Measurements from ENCODE around the gene CDH23. TPM values are rescaled to one million over a fixed set of nuclear protein-coding genes. Genes with fewer than 3 reads are reported as not detected.

The CDH23 gene
- total and polyA plus RNA-seq, 2 experiments from 2014 or later, result 0.30 to 1.5 TPM

- Histone ChIP-seq H3K79me2 (no peaks in the 10 kb centered on the region), H3K4me1 (ENCODE audit: insufficient read depth) (no peaks in the 10 kb centered on the region), H2AFZ (no peak overlapping the region), H3K4me2 (no peak overlapping the region), H3K4me3 (no peak overlapping the region), H3K36me3 (replicated peaks; ENCODE audit: insufficient read depth, low read depth) (no peaks in the 10 kb centered on the region), H4K20me1 (ENCODE audit: insufficient read depth, poor library complexity, severe bottlenecking) (no peaks in the 10 kb centered on the region), H3K9me3 (ENCODE audit: low read depth) (no peaks in the 10 kb centered on the region), H3K9me2 (replicated peaks; ENCODE audit: insufficient read depth) (no peaks in the 10 kb centered on the region), H3K27me3 (no peaks in the 10 kb centered on the region), H3K27ac (no peak overlapping the region)
- TF ChIP-seq EZH2 (IDR thresholded peaks at IDR 0.05; ENCODE audit: borderline replicate concordance), result no peak
- no peak for TF ChIP-seq CTCF (IDR thresholded peaks at IDR 0.05; ENCODE audit: poor library complexity)
- no peak for TF ChIP-seq EZH2phosphoT487 (IDR thresholded peaks at IDR 0.05; ENCODE audit: low read depth, severe bottlenecking, unreplicated experiment)
- 83% methylated on average over 8 of the region's 10 CpGs for WGBS (ENCODE audit: low lambda C conversion rate, missing lambda C conversion rate)
- DNase-seq (ENCODE audit: low spot score), result no peak
These were observed 393.2 kb downstream of the CDH23 start for GRCh38 chr10:71789871-71790270.

GRCh38 chr10:71790749-71791440 is 394.2 kb downstream of the CDH23 start:
- TF ChIP-seq EZH2 (IDR thresholded peaks at IDR 0.05; ENCODE audit: borderline replicate concordance) (no peak), CTCF (IDR thresholded peaks at IDR 0.05; ENCODE audit: poor library complexity) (no peak), EZH2phosphoT487 (IDR thresholded peaks at IDR 0.05; ENCODE audit: low read depth, severe bottlenecking, unreplicated experiment) (no peak)
- 88% methylated on average over 17 of the region's 17 CpGs for WGBS (ENCODE audit: low lambda C conversion rate, missing lambda C conversion rate)
- Histone ChIP-seq H2AFZ (no peak overlapping the region), H3K79me2 (no peaks in the 10 kb centered on the region), H3K36me3 (replicated peaks; ENCODE audit: insufficient read depth, low read depth) (no peaks in the 10 kb centered on the region), H3K4me1 (ENCODE audit: insufficient read depth) (no peaks in the 10 kb centered on the region), H4K20me1 (ENCODE audit: insufficient read depth, poor library complexity, severe bottlenecking) (no peaks in the 10 kb centered on the region), H3K27ac (no peak overlapping the region), H3K9me3 (ENCODE audit: low read depth) (no peaks in the 10 kb centered on the region), H3K27me3 (no peaks in the 10 kb centered on the region), H3K4me3 (no peak overlapping the region), H3K4me2 (no peak overlapping the region), H3K9me2 (replicated peaks; ENCODE audit: insufficient read depth) (no peaks in the 10 kb centered on the region)
- DNase-seq (ENCODE audit: low spot score), result no peak

DNA sequence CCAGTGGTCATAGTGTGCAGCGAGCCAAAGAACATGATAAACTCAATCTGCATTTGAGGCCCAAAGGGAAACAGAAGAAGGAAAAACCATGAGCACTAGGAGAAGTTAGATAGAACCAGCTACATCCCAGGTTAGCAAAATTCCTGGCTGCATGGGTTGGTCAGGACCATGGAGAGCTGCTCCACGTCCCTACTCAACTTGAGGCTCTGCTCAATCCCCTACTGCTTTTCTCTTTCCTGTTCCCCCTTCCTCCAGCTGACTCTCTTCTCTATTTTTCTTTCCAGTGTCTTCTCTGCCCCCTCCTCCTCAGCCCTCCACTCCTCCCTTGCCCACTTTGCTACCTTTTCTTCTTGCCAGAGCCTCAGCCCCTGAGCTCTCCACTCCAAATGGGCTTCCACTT is 398.5 kb downstream of the CDH23 start:
- Histone ChIP-seq H4K20me1 (ENCODE audit: insufficient read depth, poor library complexity, severe bottlenecking) (no peaks in the 10 kb centered on the region), H3K9me3 (ENCODE audit: low read depth) (no peaks in the 10 kb centered on the region), H3K27me3 (no peaks in the 10 kb centered on the region), H3K36me3 (replicated peaks; ENCODE audit: insufficient read depth, low read depth) (no peaks in the 10 kb centered on the region), H3K79me2 (no peaks in the 10 kb centered on the region), H2AFZ (no peak overlapping the region), H3K4me1 (ENCODE audit: insufficient read depth) (no peaks in the 10 kb centered on the region), H3K9me2 (replicated peaks; ENCODE audit: insufficient read depth) (no peaks in the 10 kb centered on the region), H3K4me3 (no peak overlapping the region), H3K27ac (no peak overlapping the region), H3K4me2 (no peak overlapping the region)
- no peak for TF ChIP-seq EZH2 (IDR thresholded peaks at IDR 0.05; ENCODE audit: borderline replicate concordance)
- no peak for TF ChIP-seq CTCF (IDR thresholded peaks at IDR 0.05; ENCODE audit: poor library complexity)
- no peak for TF ChIP-seq EZH2phosphoT487 (IDR thresholded peaks at IDR 0.05; ENCODE audit: low read depth, severe bottlenecking, unreplicated experiment)
- peak; percentile 65 for DNase-seq (ENCODE audit: low spot score)
- whole genome bisulfite sequencing (ENCODE audit: low lambda C conversion rate, missing lambda C conversion rate), result 8% methylated on average over 2 of the region's 2 CpGs
